Muscle of arm (tissue), 12 donors: ENCODE results near the gene CCDC74B. TPM values are rescaled to one million over a fixed set of nuclear protein-coding genes. Genes with fewer than 3 reads are reported as not detected.
"Not testable (repeated sequence)": the region's sequence is repeated elsewhere in the genome, so short reads cannot be mapped to it uniquely, and the experiment has no call there.

Experiments
- DNase-seq: peaks from one replicate; pipeline ENCODE4 v3.0.0-alpha.2; 2013
- polyA plus RNA-seq, 12 donors: library from polyadenylated mRNA; unstranded; fragments of 120-200 nt; gene quantifications; one replicate each; pipeline ENCODE4 v1.2.1, GENCODE V29; 2013; ENCODE audit not compliant: insufficient read length in 12 of 12

CCDC74B gene
- polyA plus RNA-seq, 12 donors, result 0.45 to 5.2 (median 1.2) TPM; not detected in 2

DNA sequence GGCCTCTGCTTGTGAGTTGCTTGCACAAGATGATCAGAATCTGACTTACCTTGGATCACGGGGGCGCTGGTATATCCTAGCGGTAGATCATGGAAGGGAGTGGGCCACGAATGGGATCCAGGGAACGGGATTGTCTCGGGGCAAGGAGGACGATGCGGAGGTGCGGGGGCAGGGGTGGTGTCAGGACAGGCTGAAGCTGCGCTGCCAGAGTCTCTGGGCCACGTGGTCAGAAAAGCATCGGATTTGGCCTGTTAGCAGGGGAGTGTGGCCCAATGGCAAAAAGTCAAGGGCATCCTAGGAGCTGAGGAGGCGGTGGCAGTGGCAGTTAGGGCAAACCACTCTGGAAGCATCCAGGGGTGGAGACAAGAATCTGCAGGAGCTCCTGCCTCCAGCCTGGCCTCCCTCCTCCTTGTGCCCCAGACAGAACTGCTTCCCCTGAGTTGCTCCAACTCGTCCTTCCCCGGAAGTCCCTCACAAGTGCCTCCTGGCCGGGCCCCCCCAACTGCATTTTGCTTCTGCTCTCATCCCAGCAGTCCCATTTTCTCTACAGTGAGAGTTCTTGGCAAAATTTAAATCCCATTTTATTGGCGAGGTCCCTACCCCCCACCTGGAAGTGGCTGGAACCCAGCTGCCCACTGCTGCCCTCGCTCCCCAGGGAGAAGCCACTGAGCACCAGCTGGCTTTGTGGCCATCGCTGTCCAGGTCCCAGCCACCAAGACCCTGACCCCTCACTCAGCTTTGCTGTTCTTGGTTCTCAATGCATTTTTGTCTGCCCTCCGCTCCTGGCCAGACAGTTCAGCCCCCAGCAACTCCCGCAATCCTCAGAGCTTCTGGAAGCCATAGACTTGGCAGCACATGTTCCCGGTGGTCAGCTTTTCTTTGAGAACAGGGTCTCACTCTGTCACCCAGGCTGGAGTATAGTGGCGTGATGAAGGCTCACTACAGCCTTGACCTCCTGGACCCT is 5.6 kb upstream of the CCDC74B start:
- DNase-seq, result no peak

DNA sequence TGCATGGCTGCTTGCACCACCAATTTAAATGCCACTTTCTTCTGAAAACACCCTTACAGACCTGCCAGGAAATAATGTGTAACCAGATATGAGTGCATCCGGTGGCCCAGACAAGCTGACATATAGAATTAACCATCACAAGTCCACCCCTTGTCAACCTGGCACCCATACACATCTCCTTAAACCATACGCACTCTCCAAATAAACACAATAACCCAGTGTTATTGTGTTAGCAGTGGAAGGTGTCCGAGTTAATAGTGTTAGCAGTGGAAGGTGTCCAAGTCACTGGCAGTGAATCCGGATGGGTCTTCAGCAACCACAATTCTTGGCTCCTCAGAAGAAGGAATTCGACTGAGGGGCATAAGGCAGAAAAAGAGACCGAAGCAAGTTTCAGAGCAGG is 3.6 kb upstream of the CCDC74B start:
- DNase-seq, result not testable (repeated sequence)

DNA sequence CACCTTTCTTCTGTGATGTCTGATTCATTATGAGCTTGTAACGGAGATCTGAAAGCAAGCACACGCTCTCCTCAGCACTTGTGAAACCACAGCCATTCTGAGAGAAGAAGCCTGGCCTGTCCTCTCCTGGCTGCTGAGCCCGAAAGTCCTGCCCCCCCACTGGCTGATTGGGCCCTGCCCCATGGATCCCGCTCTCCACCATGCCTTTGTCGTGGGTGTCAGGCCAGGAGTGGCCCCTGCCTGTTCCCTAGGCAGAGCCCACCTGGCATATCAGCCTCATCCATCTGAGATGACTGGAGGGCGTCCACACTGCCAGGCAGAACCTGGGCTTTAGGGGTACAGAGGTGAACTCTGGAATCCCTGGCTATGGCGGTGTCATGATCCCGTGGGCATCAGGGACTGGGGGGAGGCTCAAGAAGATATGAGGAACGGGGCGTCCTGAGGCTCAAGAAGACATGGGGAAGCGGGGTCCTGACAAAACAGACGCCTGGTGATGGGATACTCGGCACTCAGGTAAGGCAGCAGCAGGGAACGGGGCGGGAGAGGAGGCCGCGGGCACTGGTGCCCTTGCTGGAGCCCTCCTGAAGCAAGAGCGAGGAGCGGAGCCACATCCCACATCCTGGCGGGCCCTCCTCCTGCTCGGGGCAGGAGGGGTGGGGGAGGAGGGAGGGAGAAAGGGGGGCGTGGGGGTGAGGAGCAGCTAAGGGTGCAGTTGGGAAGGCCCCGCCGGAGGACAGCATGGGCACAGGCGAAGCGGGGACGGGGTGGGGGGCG is 1.5 kb downstream of the CCDC74B start:
- DNase-seq, result not testable (repeated sequence)

DNA sequence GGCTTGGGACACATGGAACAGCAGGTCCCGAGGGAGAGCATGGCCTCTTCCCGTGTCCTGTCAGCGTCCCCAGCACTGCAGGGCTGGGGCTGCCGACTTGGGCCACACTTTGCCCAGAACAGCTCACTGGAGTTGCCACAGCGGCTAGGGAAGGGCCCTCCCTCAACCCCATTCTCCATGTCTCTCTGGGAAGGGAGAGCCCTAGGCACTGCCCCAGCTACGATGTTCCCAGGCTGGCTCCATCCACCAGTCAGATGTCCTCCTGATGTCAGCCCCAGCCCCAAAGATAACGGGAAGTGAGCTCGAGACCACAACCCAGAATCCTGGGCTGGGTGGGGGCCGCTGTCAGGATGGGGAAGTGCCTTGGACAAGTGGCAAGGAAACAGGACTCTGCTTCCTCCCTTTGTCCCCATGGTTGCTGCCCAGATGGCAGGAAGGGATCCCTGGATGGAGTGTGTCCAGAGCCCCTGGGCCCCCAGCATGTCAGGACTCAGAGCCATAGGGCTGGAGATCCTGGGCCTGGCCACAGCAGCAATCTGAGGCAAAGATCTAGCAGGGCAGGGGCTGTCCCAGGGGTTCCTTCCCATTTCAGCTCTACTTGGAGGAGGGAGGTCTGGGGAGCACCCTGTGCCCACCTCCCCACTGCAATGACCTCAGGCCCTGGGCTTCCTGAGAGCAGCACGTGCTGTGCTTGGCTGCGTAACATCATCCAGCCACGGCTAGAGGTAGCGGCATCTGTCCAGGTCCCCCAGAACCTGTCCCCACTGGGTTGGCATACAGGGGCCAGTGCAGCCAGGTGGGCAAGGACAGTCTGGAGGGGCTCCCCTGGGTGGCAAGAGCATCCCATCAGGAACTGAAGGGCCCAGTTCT is 2.3 kb downstream of the CCDC74B start:
- DNase-seq, result not testable (repeated sequence)

DNA sequence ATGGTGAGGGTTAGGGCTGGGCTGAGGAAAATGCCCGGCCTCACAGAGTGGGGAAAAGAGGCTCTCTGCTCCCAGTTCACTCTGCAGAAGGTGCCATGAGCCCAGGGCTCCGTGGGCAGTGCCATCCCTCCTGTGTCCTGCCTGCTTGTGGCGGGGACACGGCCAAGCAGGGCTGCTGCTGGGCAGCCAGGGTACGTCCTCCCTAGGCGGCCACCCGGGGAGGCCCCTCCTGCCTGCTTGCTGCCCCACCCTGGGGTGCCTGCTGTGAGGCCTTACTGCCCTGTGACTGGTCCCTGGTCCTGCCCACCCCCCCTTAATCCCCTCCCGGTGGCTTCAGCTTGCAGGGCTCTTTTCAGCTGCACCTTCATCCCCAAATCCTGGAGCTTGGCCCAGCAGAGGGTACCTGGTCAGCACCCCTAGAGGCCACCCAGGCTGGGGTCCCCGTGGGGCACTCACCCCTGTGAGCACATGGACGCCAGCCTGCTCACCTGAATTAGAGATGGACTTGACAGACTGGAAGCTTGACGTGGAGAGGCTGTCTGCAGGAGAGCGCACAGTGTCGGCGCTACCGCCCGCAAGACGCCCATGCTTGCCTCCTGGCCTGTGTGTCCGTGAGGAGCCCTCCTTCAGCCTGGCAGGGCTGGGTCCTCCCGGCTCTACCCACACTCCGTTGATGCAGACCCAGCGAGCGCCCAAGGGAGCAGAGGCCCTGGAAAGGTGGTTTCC is 3.1 kb downstream of the CCDC74B start:
- not testable (repeated sequence) for DNase-seq

DNA sequence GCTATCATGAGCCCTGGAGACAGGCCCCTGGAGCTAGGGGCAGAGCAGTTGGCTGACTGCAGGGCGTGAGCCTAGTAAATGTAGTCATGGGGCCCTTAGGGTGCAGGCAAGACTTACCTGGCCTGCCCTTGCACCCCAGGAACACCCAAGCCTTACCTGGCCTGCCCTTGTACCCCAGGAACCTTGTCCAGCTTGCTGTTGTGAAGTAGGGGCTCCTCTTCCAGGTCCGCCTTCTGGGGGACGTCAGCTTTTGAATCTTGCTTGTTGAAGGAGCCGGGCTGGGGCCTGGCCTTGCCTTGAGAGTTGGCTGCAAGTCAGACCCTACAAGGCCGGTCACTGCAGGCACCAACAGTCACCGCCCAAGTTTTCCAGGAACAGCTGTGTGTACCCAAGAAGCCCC is 3.9 kb downstream of the CCDC74B start:
- not testable (repeated sequence) for DNase-seq

DNA sequence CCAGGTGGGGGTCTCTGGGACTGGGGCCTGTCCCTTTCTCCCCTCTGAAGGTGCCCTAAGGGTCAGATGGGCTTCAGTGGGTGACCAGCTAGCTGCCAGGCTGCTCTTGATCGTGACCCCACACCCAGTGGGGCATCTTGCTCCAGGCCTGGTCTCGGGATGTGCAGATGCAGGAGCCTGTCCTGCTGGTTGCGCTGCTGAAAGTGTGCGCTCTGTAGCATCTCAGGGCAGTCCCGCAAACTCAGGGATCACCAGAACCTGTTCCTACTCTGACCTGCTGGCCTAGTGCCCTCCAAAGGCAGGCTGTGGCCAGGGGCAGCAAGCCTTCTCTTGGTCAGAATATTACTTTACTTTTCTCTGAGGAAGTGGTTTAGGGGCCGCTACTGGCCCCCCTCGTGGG is 4.4 kb downstream of the CCDC74B start:
- not testable (repeated sequence) for DNase-seq

DNA sequence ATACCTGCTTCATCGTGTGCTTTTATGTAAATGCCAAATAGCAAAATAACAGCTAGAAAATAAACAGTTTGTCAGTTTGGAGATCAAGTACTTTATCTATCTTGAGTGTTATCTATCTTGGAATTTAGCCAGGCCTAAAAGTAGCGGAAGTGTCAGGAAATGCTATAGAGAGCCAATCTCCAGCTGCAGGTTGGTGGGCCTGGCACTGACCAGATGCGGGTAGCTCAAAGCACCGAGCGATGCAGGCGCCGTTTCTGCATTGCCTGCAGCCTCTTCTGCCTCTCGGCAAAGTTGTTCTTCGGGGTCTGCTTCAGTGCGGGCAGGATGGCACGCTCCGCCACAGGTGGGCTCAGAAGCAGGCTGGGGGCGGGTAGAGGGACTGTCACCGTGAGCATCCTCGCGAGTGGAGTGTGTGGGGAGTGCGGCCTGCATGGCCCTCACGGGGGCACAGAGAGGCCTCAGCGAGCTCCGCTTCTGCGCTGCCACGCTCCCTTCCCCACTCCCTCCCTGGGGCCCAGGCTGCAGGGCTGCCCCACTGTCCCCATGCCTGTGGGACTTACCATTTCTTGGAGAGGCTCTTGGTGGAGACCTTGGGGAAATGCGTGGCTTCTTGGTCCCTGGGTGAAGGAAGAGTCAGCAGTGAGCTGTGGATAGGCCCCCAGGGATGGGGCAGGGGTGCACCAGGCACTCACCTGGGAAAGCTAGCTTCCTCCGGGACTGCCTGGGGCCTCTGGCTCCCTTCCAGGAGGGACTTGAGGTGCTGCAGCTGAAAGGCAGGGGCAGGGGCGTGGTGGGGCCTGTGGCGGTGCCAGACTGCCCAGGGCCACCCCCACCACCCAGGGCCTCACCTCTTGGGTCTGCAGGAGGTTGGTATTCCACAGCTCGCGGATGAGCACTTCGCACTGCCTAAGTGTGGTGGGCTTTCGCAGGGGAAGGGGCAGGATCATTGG is 5.3 kb downstream of the CCDC74B start:
- not testable (repeated sequence) for DNase-seq

DNA sequence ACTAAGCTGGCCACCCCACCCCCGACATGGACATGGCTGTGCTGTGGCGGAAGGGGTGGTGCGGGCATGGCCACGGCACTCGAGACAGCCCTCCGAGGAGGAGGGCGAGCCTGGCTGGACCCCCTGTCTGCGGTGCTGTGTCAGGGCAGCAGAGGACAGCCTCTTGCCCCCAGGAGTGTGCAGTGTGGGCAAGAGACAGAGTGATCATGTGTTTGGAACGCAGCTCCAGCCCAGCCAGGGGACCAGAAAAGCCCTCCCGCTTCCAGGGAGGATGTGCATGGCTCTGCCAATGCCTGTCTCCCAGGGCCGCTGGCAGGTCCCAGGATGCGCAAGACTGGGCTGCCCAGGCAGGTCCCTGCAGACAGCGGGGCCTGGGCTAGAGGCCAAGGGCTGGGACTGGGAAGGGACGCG is 6.1 kb downstream of the CCDC74B start:
- DNase-seq, result not testable (repeated sequence)

DNA sequence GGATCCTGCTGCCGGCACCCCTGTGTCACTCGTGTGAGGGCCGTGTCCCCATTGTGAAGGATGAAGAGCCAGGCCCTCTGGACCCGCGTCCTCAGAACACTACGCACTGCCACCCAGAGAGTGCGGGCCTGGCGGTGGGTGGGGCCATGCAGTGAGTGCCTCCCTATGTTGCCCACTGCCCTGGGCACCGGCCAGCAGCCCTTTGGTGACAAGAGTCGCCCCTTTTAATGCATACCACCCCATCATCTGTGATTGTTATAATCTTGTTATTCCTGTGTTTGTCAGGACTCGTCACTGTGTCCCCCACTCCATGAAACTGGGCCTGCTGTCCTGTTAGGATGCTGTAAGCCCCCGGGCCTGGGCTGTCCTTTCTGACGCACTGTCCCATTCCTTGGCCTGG is 6.6 kb downstream of the CCDC74B start:
- DNase-seq, result not testable (repeated sequence)

DNA sequence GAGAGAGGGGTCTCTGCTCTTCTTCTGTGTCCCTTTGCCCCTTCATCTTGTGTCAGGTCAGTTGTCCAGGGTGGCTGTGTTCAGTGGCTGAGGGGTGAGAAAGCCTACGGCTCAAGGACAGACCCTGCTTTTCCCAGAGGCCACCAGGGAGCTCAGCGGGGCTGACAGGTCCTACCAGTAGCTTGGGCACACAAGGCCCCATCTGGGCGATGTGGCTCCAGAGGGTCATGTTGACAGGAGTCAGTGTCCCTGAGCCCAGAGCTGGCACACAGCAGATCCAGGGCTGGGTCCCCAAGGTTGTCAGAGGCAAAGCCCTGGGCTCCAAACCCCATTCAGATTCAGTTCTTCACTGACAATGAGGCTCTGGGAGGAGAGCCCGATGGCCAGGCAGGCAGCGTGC is 7.8 kb downstream of the CCDC74B start:
- not testable (repeated sequence) for DNase-seq

DNA sequence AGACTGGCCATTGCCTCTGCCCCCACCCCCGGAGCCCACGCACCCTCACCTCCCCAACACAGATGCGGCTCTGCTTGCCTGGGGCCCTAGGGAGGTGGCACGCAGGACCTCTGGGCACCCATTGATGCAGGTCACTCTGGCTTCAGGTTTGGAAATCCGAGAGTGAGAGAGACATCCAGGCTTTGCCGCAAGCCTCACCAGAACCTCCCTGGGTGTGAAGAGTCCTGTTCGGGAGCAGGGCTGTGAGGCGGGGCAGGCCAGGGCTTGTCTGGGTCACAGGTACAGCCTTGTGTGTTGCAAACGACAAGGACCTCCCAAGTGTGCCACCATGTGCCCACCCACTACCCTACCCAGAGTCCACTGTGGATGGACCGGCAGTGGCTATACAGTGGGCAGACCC is 8.4 kb downstream of the CCDC74B start:
- not testable (repeated sequence) for DNase-seq

DNA sequence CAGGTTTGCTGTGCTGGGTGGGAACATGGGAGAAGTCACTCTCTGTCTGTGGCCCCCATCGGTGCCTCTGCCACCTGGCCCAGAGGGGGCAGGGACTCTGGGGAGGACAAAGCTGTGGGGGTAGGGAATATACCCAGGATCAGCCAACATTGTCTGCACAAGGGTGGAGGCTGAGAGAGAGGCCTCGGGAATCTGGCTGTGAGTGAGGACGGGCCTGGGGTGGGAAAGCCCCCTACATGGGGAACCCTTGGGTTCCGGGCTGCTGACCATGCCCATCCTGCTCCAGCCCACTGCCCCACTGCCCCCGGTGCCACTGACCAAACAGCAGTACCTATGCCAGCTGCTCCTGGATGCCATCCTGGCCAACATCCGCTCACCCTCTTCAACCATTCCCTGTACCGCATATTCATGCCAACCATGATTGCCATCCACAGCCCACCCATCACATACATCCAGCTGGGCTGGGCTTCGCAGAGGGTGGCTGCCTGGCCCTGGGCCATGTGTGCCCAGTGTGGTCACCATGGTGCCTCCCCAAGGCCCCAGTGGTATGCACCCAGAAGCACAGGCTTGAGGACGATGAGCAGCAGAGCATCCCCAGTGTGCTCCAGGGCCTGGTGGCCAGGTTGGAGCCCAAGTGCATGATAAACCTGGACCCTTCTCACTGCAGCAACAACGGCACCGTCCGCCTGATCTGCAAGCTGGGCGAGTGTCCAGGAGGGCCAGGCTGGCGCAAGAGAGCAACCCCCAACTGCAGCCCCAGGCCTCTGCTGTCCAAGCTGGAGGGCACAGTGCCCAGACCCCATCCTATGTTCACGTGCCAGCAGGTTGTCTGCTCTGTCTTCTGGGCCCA is 9.0 kb downstream of the CCDC74B start:
- no peak for DNase-seq

DNA sequence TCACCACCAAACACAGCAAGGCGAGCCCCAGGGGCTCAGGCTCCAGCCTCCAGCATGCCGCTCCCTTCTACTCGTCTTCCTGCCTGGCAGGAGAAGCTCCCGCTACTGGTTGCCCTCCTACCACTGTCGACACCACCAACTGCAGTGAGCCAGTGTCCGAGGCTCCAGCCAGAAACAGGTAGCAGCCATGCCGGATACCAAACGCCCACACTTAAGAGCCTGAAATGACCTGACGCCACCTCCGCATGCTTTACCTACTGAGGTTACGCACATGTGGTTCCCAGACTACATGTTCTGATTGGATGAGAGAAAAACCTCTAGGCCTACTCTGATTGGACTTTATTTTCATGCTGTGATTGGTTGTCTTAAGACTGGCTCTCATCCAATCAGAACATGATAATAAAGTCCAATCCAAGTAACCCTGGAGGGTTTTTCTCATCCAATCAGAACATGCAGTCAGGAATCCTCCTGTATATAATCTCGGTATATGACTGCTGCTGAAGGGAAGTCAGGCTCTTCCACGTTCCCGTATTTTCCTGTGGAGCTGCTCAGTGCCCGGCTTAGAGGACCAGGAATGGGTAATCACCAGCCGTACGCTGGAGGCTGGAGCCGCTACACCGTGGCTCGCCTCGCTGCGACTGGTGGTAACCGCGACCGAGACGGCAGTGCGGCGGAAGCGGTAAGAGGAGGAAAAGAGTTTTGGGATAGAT is 15.6 kb downstream of the CCDC74B start, which contains the start of gene POTEF:
Gene POTEF, minus strand, starts transcription at position 103 of the 710 bp plus-strand sequence. CDS start 8,707 bp downstream, outside the sequence.
- DNase-seq, result not testable (repeated sequence)

DNA sequence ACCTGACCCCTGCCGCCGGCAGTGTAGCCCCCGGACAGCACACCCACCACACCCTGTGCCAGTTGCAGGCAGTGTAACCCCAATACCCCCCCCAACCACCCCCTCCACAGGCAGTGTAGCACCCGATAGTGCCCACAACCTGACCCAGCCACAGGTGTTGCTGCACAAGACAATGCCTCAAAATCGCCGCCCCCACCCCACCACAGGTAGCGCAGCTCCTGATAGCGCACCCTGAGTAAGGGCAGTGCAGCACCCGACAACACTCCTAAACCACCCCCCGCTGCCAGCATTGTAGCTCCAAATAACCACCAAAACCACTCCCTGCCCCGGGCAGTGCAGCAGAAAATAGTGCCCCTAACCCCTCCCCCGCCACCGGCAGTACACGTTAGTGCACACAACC is 16.4 kb downstream of the CCDC74B start:
- not testable (repeated sequence) for DNase-seq

DNA sequence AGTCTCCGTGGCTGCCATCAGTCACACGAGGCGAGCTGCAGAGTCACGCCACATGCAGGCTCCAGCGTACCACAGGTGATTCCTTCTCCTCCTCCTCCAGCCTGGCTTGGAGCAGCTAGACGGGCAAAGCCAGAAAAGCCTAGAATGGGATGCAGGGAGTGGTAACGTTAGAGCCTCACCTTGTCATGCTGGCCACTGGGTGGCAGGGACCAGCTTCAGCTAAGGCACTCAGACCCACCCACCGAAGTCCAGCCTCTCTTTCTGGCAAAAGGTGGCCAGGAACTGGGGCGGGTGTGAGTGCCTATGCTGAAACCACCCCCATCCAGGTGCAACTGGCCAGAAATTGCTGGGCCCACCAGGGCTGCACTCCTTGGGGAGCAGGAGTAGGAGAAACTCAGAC is 17.2 kb downstream of the CCDC74B start:
- DNase-seq, result not testable (repeated sequence)

DNA sequence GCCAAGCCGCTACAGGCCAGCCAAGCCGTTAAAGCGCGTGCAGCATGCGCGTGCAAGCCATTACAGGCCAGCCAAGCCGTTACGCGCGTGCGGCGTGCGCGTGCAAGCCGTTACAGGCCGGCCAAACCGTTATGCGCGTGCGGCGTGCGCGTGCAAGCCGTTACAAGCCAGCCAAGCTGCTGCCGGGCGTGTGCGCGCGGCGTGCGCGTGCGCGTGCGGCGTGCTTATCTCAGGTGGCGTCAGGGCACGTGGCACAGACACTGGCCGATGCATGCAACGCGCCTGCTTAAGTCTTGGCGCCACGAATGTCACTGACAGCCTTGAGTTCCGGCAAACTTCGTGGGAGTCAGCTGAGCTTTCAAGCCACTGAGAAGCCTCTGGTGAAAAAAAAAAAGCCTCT is 24.0 kb downstream of the CCDC74B start:
- not testable (repeated sequence) for DNase-seq
